Skin epidermis (tissue), 12 donors: Measurements from ENCODE around the gene BNIP5.

Experiments
- H3K27ac ChIP-seq, 21 experiments: fragments of 200-600 bp; sonication (generic) in 11 of 21; one replicate each; pipeline ENCODE4 v1.5.0; 2020; ENCODE audit warnings: mild to moderate bottlenecking in 3 of 21, inconsistent platforms in 2 of 21, moderate library complexity in 2 of 21
- H3K4me3 ChIP-seq, 7 experiments: fragments of 200-600 bp; sonication (generic) in 2 of 7; one replicate each; pipeline ENCODE4 v1.5.0; 2020; ENCODE audit warnings: inconsistent platforms in 2 of 7, mild to moderate bottlenecking in 2 of 7, moderate library complexity in 1 of 7

BNIP5 gene

DNA sequence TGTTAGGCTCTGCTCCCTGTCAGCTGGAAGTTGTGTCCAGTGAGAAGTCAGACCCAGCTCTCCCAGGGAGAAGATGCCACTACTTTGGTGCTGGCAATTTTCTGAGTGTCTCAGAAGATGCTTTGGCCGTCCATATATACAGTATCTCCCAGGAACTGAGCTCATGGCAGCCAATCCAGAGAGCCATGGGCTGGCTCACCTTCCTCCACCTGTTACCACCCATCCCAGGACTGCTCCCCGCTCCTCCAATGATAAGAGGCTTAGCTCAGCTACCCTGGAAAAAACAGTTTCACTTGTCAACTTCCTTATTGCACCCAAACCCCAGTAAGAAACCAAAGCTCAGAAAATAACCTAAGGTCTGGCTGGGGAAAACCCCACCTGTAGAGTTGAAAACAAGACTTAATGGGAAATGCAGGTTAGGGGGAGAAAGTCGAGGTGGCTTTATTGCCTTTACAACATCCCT lies at the start of gene BNIP5:
Gene BNIP5, minus strand, starts transcription at position 110 of the 463 bp plus-strand sequence. CDS start 6,198 bp downstream, outside the sequence.
- H3K4me3 ChIP-seq, result no peak within 1 kb of the TSS

DNA sequence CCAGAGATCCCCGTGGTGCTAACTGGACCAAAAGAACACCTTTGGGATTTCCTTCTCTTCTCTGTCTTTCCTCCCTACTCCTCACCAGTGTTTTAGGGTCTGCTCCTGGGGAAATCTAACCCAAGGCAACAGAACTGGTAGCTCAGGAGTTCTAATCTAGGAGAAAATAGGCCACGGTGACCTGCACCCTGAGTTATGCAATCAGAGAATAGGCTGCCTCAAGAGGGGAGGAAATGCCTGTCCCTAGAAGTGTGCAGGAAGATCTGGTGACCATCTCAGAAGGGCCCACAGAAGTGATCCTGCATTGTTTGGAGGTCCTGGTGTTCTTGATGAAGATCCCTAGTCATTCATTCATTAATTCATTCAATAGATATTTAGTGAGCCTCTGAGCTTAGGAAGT lies 47.4 kb upstream of the BNIP5 start:
- H3K4me3 ChIP-seq, result no peak overlapping the region
- peak overlapping the region in 1 of 21 experiments; percentile 39 for H3K27ac ChIP-seq

More for the DNA sequence above, at the start of gene BNIP5:
- no peak within 1 kb of the TSS for H3K27ac ChIP-seq

DNA sequence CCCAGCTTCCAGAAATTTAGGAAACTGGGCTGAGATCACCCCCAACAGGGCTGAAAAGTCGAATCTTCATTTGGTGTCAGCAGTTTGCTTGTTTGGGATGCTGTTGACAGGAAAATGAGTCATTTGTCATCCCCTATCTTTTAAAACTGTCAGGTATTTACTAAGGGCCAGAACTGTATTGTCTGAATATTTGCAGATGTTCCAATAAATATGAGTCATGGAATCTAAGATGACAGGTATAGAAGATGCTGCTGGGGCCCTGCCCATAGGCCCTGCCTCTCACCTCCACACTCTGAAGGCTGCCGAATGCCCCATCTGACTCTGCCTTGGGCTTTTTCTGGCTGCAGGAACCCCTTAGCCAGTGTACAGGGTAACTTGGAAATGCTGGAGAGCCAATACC lies 46.9 kb upstream of the BNIP5 start:
- H3K4me3 ChIP-seq, result no peak overlapping the region
- peak overlapping the region in 2 of 21 experiments; percentile 18 to 39 for H3K27ac ChIP-seq

- no peak overlapping the region for H3K4me3 ChIP-seq
- H3K27ac ChIP-seq, result peak overlapping the region in 1 of 21 experiments; percentile 18
Observed at GRCh38 chr6:36382976-36383375, 46.3 kb upstream of the BNIP5 start.

- Histone ChIP-seq H3K4me3 (no peak overlapping the region), H3K27ac (no peak overlapping the region)
Observed at GRCh38 chr6:36381502-36382389, 45.1 kb upstream of the BNIP5 start.

GRCh38 chr6:36380166-36380565 lies 43.5 kb upstream of the BNIP5 start:
- no peak overlapping the region for H3K27ac ChIP-seq

GRCh38 chr6:36378936-36379335 lies 42.2 kb upstream of the BNIP5 start:
- Histone ChIP-seq H3K4me3 (no peak overlapping the region), H3K27ac (peak overlapping the region in 1 of 21 experiments; percentile 10)

More at GRCh38 chr6:36380166-36380565, 43.5 kb upstream of the BNIP5 start:
- no peak overlapping the region for H3K4me3 ChIP-seq

DNA sequence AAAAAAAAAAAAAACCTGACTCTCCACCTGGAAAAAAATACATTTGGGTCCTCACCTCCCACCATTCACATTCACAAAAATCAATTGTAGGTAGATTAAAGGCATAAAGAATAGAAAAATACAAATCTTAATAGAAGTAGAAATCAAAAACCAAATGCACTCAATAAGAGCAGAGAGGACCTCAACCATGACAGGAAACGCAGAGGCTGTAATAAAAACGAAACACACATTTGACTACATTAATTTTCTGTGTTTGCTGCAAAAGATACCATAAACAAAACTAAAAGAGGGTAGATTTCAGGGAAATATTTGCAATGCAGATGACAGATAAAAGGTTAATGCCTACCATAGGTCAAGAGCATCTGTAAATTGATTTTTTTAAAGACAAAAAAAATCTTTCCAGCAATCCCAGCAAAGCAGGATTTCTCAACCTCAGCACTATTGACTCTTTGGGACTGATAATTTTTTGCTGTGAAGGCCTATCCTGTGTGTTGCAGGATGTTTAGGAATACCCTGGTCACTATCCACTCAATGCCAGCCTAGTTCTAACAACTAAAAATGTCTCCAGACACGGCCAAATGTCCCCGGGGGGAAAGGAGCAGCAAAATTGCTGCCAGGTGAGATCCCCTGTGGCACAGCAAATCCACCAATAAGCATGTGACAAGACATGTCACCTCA lies 41.7 kb upstream of the BNIP5 start:
- Histone ChIP-seq H3K4me3 (no peak overlapping the region), H3K27ac (peak overlapping the region in 1 of 21 experiments; percentile 10)

GRCh38 chr6:36377594-36377993 lies 40.9 kb upstream of the BNIP5 start:
- Histone ChIP-seq H3K27ac (peak overlapping the region in 3 of 21 experiments; percentile 21 to 27 (median 26)), H3K4me3 (no peak overlapping the region)

DNA sequence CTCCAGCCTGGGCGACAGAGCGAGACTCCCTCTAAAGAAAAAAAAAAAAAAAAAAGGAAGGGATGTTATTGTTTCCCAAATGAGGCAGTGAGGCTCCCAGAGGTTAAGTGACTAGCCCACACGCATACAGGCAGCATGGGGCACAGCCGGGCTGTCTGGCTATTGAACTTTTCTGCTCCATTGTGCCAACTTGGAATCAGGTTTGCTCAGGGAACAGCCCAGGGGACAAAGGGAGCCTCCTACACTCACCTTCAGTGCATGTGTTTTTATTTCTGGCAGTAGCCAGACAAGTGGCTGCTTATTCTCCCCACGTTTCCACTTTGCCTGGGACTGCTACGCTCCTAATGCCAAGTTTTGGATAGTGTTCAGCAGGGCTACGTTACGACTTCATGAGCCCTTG lies 40.1 kb upstream of the BNIP5 start:
- H3K4me3 ChIP-seq, result no peak overlapping the region
- H3K27ac ChIP-seq, result peak overlapping the region in 2 of 21 experiments; percentile 1 to 27

DNA sequence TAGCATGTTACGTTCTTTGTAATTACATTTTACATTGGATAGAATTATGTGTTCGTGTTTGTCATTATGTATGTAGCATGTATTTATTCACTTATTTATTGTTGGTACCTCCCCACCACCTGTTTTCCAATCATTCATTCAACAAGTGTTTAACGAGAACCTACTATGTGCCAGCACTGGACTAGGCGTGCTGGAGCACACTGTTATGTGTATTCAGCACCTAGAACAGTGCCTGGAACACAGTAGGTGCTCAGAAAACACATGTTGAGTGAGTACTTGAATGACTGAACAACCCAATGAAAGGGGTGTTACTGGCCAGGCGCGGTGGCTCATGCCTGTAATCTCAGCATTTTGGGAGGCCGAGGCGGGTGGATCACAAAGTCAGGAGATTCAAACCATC lies 39.5 kb upstream of the BNIP5 start:
- no peak overlapping the region for H3K27ac ChIP-seq
- H3K4me3 ChIP-seq, result no peak overlapping the region

GRCh38 chr6:36375644-36376155 lies 39.0 kb upstream of the BNIP5 start:
- Histone ChIP-seq H3K4me3 (no peak overlapping the region), H3K27ac (no peak overlapping the region)

- no peak overlapping the region for H3K27ac ChIP-seq
- H3K4me3 ChIP-seq, result no peak overlapping the region
Observed at GRCh38 chr6:36374972-36375371, 38.3 kb upstream of the BNIP5 start.

DNA sequence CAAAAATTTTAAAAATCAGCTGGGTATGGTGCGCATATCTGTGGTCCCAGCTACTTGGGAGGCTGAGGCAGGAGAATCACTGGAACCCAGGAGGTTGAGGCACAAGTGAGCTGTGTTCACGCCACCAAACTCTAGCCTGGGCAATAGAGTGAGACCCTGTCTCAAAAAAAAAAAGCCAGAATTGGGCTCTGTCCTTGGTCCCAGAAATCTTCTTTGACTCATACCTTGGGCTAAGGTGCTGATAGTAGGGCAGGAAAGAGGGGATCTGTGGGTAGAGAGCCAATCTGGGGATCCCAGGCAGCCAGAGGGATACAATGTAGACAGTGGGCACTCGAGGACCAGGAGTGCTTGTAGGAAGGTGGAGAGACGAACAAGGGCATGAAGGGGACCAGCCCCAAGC lies 37.5 kb upstream of the BNIP5 start:
- H3K27ac ChIP-seq, result no peak overlapping the region
- H3K4me3 ChIP-seq, result no peak overlapping the region

DNA sequence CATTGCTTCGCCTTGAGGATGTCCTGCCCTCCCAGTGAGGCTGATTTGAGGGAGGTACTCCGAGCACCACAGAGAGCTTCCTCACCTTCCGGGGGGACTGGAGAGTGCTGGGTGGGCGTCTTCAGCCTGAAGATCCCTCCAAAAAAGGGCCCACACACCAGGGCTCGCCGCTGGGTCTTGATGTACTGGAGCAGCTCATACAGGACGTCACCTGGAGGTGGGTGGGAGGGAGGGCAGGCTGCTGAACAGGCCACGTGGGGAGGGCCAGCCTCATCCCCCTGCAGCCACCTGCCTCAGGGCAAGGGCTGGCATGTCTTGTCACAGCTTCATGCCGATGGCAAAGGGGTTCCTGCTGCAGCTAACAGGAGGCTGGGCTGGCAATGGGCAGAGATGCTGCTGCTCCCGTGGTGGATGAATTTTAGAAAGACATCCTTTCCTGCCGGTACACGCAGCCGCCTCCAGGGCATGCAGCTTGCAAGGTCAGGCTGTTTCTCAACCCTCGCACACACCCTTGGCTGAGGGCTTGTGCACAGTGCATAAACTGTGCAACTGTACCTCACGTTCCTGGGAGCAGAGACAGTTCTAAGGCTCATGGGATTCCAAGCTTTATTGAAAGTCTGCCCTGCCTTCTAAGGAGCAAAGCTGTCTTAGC lies 36.8 kb upstream of the BNIP5 start:
- H3K27ac ChIP-seq, result peak overlapping the region in 1 of 21 experiments; percentile 14
- no peak overlapping the region for H3K4me3 ChIP-seq

DNA sequence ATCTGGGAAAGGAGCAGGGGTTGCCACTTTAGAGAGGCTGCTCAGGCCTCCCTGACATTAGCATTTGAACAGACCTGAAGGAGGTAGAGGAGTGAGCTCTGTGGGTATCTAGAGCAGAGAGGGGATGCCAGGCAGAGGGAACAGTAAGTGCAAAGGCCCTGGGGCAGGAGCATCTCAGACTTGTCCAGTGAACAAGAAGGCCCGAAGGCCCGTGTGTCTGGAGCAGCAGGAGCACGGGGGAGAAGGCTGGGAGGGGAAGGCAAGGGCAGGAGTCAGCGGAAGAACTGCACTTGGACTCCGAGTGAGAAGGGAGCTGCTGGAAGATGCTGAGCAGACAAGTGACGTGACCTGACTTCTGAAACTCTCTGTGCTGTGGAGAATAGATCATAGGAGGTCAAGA lies 35.4 kb upstream of the BNIP5 start:
- Histone ChIP-seq H3K27ac (no peak overlapping the region), H3K4me3 (no peak overlapping the region)

GRCh38 chr6:36371211-36371610 lies 34.5 kb upstream of the BNIP5 start:
- H3K4me3 ChIP-seq, result no peak overlapping the region
- no peak overlapping the region for H3K27ac ChIP-seq

DNA sequence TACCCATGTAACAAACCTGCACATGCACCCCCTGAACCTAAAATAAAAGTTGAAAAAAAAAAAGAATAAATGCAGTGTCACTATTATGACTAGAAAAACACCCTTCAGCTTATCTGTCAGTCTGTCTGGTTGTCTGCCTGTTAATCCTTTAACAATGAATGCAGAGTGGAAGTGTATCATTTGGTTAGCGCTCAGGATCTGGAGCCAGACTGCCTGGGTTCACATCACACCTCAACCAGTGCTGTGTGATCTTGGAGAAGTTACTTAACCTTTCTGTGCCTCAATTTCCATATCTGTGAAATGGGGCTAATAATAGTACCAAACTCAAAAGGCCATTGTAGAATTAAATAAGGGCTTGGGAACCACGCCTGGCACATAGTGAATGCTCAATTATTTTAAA lies 34.0 kb upstream of the BNIP5 start:
- Histone ChIP-seq H3K27ac (no peak overlapping the region), H3K4me3 (no peak overlapping the region)

DNA sequence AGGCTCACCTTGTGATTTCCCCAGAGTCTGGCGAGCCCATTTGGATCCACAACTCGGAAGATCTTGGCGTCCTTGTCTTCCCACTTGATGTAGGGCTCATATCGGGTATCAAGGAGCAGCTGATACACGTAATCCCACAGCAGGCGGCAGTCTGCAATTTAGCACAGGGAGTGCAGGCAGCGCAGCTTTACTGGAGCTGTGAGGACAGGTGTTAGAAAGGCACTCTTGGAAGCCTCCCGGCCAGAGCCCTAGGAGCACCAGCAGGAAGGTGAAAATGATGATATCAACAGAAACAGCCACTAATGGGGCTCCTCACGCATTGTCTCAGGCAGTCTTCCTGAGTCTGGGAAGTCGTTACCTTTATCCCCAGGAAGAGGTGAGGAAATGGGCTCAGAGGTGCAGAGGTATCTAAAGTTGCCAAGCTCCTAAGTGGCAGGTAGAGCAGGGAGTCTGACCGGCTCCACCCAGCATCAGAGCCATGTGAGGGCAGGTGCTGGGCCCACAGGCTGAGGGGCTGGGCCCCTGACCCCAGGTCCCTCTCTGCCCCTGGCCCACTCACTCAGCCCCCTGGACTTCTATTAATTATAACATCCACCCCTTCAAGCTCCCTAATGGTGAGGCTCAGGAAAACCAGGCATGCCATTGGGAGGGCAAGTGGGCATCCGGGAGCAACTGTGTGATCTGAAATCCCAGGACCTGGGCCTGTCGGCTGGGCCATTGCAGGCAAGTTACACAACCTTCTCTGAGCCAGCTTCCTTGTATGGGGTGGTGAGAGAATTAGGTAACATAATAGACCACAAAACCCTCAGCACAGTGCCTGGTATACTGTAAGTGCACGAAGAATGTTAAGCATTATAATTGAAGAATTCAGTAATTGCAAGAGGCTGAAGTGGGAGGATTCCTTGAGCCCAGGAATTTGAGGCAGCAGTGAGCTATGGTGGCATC lies 32.5 kb upstream of the BNIP5 start:
- no peak overlapping the region for H3K4me3 ChIP-seq
- H3K27ac ChIP-seq, result peak overlapping the region in 2 of 21 experiments; percentile 29 to 30
